HG03520 (cell line): ENCODE measurements around the gene DNAH1.

Experiments
- ATAC-seq: cut with Tn5 transposase; IDR thresholded peaks from one replicate; pipeline ENCODE4 v1.9.1; 2021; ENCODE audit warnings: mild to moderate bottlenecking, moderate library complexity; ENCODE audit not compliant: unreplicated experiment

Gene DNAH1

DNA sequence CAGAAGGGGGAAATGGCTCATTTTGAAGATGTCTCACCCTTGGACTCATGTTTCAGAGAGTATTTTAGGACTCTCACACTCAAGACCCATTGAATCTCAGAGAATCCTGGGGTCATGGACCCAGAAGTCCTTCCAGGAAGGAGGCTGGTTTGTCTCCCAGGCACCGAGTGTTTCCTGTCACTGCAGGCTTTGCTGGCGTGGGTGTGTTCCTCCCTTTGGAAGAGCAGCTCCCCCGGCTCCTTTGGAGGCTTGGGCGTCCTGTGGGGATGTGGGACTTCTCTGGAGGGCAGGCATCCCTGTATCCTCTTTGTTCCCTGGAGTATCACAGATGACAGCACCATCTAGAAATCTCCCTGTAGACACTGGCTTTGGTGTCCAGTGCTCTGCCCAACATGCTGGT is 40.0 kb downstream of the DNAH1 start:
- no peak for ATAC-seq

DNA sequence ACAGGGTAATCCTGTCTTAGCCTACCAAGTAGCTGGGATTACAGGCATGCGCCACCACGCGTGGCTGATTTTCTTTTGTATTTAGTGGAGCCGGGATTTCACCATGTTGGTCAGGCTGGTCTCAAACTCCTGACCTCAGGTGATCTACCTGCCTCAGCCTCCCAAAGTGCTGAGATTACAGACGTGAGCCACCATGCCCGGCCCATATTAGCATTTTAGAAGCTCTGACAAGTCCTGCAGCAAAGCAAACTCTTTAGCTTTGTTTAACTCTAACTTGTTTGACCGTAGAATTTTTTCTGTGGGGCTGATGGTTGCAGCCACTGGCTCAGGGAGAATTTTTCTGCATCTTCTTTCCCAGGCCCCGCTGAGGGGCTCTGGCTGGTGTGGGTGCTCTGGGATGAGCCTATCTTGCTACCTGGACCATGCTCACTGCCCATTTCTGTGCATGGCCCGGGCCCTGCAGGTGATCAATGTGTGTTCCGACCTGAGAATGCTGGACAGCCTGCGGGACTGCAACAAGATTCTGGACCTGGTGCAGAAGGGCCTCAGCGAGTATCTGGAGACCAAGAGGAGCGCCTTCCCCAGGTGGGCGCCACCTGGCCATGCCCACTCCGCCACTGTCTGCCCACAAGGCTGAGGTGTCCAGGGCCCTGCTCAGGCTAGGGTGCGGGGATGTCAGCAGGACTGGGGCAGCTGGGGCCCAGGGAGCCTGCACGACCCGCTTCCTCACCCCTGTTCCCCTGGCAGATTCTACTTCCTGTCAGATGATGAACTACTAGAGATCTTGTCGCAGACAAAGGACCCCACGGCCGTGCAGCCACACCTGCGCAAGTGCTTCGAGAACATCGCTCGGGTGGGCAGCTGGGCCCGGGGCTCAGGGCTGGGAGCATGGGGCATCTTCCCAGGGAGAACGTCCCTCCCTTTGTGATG is 41.3 kb downstream of the DNAH1 start:
- no peak for ATAC-seq

DNA sequence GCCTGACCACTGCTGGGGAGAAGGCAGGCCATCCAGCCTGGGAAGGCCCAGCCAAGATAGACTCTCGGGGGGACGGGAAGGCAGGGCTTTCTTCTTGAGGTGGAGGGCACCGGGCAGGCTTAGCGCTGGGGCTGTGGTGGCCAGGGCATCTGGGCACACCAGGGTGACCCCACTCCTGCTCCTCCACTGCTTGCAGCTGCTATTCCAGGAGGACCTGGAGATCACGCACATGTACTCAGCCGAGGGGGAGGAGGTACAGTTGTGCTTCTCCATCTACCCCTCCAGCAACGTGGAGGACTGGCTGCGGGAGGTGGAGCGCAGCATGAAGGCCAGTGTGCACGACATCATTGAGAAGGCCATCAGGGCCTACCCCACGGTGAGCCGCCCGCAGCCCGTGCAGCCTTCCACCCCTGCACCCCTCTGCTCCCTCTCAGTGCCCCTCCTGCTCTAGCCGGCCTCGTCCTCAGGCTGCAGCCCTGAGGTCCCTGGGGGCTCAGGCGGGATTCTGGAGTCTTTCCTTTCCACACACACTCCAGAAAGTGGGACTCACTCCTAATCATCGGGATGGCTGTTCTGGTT is 42.3 kb downstream of the DNAH1 start:
- no peak for ATAC-seq

DNA sequence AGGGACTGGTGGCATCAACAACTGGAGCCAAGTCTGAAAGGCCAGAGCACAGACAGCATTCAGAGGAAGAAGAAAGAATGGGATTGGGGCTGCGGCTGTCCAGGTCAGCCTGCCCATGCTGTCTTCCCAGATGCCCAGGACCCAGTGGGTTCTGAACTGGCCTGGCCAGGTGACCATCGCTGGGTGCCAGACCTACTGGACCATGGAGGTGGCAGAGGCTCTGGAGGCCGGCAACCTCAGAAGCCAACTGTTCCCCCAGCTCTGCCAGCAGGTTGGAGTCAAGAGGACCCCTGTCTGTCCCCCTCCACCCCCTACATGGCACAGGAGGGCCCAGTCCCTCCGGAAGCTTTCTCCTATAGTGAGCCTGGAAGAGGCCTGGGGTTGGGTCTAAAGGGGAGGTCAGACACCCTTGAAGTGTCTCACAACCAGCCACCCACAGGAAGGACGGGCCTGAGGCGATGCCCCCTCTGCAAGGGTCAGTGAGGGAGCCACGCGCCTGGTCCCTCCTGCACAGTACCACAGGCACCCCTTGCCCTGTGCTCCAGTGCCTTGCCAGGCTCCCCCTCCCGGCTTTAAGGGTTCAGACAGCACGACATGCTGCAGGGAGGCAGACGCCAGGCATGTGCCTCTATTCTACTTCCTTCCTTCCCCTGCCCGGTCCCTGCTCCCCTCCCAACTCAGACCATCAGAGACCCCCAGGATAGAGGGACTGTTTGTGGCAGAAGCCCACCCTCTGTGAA is 43.2 kb downstream of the DNAH1 start:
- no peak for ATAC-seq

DNA sequence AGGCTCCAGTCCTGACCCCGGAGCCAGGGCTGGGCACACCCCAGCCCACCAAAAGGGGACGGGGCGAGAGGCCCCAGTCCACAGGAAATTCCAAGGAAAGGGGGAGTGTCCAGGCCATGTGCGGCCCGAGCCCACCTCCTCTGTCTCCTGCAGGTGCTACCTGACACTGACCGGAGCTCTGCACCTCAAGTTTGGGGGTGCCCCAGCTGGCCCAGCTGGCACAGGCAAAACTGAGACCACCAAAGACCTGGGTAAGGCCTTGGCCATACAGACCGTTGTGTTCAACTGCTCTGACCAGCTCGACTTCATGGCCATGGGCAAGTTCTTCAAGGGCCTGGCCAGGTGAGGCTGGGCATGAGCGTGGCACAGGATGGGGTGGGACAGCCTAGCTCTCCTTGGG is 44.9 kb downstream of the DNAH1 start:
- ATAC-seq = no peak

DNA sequence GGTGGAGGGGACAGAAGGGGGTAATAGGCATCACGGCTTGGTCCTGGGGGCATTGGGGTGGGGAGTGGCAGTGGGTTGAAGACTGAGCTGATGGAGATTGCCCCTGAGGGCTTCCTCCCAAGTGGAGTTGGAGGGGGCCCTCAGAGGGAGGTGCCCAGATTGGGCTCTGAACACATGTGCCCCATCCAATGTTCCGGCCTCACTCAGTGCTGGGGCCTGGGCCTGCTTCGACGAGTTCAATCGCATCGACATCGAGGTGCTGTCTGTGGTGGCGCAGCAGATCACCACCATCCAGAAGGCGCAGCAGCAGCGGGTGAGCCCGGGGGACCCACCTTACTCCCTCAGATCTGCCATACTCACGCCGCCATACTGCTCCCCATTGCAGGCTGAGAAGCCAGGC is 45.3 kb downstream of the DNAH1 start:
- no peak for ATAC-seq

DNA sequence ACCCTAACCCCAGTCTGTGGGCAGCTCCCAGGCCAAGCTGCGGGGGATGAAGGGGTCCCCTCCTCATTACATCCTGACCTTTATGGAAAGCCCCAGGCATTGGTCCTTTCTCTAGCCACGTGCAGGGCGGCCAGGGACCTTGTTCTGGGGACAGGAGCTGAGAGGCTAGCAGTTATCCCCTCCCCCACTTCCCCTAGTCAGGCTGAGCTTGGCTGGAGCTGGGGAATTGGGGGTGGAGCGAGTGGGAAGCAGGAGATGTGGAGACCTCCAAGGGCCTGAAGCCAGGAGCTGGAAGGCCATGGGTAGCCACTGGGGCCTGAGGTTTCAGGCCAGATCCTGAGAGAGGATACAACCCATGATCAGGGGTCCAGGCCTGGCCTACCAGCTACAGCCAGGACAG is 45.8 kb downstream of the DNAH1 start:
- ATAC-seq = no peak

DNA sequence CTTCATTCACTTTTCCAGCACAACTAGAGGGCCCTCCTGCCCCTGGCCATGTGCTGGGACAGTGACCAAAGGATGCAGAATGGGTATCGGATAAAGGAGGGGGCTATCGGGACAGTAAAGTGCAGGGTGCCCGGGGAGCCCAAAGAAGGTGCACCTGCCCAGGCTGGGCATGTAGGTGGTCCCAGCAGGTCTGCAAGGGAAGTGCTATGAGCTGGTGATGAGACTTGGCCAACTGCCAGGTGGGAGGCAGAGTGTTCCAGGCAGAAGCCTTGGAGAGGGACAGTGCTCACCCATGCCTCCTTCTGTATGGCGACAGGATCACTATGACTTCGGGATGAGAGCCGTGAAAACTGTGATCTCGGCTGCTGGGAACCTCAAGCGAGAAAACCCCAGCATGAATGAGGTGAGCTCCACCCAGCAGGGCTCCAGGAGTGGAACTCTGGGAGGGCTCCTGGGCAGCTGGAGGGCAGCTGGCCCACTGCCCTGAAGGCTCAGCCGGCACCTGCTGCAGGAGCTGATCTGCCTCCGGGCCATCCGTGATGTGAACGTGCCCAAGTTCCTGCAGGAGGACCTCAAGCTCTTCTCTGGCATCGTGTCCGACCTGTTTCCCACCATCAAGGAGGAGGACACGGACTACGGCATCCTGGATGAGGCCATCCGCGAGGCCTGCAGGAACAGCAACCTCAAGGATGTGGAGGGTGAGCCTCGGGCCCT is 48.4 kb downstream of the DNAH1 start:
- ATAC-seq = no peak

DNA sequence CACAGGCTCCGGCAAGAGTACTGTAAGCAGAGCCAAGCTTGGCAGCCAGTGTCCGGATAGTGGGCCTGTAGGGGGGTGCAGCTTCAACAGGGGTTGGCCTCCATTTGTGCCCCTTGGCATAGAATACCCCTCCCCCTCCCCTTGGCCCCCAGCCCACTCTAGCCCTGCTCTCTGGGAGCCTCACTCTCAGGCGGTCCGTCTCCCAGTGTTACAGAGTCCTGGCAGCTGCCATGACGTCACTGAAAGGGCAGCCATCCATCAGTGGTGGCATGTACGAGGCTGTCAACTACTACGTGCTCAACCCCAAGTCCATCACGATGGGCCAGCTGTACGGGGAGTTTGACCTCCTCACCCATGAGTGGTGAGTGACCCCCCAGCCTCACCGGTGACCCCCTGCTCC is 50.4 kb downstream of the DNAH1 start:
- ATAC-seq = no peak

DNA sequence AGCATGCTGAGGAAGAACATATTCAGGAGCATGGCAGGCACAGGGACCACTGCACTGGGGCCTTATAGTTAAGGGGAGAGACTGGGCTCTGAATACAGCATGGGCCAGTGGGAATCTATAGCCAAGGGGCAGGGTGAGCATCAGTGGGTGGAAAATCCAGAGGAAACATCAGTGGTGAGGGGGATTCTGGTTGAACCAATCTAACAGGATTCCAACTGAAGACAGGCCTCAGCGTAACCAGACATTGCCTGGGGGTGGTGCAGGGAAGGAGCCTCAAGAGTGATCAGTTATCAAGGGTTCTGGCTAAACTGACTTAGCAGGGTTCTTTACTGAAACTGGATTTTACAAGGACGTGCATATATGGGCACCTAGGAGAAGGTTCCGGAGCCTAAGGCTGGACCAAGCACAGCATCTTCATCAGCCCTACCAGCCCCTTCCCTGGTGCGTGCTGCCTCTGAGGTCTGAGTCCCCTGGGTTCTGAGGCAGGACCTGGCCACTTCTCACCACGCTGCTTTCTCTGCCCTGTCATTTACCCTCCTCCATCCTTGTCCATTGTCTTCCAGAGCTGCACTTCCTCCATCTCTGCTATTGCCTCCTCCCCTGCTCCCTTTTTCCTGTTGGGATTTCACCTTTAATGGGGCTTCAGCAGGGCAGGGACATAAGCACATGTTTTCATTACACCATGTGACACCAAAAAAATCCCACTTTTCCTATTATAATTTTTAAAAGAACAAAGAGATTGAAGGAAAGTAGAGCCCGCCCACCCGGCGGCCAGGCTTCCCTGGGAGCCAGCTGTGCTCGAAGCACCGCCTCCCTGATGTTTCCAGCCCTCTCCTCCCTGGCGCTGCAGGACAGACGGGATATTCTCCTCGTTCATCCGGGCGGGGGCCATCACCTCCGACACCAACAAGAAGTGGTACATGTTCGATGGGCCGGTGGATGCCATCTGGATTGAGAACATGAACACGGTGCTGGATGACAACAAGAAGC is 52.1 kb downstream of the DNAH1 start:
- ATAC-seq = no peak

DNA sequence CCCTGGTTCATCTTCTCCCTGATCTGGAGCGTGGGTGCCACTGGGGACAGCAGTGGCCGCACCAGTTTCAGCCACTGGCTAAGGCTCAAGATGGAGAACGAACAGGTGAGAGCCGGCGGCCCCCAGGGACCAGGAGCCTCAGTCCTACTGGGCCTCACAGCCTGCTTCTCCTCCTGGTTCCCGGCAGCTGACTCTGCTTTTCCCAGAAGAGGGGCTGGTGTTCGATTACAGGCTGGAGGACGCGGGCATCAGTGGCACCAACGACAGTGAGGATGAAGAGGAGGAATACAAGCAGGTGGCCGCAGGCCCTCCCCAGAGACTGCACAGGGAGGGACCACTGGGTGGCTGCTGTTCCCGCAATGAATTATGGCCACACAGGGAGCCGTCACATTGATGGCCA is 54.4 kb downstream of the DNAH1 start:
- ATAC-seq = no peak

DNA sequence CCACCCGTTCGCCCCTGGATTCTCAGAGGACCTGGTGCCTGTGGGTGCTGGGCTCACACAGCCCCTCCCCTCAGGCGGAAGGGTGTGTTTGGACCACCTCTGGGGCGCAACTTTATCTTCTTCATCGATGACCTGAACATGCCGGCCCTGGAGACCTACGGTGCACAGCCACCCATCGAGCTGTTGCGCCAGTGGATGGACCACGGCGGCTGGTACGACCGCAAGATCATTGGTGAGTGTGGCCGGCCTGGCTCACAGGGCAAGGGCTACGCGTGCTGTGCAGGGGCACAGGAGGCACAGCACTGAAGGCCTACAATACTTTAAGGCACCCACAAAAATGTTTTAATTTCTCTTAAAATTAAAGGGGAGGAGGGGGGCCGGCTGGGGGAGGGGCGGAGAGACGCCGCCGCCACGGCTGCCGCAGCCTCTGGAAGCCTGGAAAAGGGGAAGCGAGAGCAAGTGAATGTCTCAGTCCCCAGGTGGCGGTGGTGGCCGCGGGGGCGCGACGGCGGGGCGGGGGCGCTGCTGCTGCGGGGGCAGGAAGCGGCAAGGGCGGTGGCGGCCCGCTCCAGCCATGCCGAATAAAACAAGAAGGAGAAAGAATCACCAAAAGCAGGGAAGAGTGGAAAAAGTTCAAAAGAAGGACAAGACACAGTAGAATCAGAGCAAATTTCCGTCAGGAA is 56.8 kb downstream of the DNAH1 start:
- ATAC-seq = no peak

DNA sequence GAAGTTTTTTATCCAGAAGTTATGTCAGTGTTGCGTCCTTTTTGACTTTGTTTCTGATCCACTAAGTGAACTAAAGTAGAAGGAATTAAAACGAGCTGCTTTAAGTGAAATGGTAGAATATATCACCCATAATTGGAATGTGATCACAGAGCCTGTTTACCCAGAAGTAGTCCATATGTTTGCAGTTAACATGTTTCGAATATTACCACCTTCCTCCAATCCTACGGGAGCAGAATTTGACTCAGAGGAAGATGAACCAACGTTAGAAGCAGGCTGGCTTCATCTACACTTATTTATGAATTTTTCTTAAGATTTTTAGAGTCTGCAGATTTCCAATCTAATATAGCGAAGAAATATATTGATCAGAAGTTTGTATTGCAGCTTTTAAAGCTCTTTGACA is 57.6 kb downstream of the DNAH1 start:
- no peak for ATAC-seq

DNA sequence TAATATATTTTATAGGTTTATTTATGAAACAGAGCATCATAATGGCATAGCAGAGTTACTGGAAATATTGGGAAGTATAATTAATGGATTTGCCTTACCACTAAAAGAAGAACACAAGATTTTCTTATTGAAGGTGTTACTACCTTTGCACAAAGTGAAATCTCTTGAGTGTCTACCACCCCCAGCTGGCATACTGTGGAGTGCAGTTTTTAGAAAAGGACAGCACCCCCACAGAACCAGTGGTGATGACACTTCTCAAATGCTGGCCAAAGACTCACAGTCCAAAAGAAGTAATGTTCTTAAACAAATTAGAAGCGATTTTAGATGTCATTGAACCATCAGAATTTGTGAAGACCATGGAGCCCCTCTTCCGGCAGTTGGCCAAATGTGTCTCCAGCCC is 58.1 kb downstream of the DNAH1 start:
- no peak for ATAC-seq

DNA sequence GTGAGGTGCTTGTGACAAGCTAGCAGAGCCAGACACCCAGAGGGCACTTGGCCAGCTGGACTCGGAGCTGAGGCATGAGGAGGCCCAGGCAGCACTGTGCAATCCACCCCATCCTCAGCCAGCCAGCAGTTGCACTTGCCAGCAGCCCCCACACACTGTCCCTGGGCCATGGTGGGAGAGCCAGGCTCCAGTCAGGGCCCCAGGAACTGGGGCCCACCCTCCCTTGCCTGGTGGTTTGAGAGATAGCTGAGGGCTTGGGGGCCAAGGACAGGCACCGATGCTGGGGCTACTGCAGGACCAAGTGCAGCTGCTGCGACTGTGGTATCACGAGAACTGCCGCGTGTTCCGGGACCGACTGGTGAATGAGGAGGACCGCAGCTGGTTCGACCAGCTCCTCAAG is 63.5 kb downstream of the DNAH1 start:
- ATAC-seq = no peak

DNA sequence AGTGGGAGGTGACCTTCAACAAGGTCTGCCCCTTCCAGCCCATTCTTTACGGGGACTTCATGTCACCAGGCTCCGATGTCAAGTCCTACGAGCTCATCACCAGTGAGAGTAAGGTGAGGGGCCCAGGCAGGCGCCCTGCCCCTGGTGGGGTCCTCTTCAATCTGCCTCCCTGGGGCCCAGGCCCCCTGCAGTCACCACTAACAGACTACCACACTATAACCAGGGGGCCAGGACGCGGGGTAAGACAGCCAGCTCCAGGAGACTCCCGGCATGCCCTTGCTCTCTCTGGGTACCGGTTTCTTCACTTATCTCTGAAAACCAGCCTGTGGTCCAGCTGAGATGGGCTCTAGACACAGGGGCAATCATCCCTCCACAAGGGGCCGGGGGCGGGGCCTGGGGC is 63.9 kb downstream of the DNAH1 start:
- ATAC-seq = no peak

DNA sequence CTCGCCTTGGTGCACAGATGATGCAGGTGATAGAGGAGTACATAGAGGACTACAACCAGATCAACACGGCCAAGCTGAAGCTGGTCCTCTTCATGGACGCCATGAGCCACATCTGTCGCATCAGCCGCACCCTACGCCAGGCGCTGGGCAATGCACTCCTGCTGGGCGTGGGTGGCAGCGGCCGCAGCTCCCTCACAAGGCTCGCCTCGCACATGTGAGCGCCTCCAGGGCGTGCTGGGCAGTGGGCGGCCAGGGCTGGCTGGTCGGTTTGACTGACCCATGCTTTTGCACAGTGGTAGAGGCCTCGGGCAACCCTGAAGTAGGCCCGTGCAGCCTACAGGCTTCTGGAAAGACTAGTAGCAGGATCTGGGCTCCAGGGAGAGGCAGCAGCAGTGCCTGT is 65.5 kb downstream of the DNAH1 start:
- ATAC-seq = no peak

DNA sequence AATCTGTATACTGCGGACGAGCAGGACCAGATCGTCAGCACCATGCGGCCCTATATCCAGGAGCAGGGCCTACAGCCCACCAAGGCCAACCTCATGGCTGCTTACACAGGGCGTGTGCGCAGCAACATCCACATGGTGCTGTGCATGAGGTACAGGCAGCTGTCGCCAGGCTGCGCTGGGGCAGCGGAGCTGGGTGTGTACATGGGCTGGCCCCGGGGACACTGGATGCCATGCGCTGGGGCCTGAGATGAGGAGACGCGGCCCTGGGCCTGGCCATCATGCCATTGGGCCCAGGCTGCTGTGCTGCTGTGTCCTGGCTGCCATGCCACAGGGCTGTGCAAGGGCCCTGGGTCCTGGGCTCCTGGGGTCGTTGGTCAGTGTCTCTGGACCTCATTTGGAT is 67.3 kb downstream of the DNAH1 start:
- no peak for ATAC-seq

DNA sequence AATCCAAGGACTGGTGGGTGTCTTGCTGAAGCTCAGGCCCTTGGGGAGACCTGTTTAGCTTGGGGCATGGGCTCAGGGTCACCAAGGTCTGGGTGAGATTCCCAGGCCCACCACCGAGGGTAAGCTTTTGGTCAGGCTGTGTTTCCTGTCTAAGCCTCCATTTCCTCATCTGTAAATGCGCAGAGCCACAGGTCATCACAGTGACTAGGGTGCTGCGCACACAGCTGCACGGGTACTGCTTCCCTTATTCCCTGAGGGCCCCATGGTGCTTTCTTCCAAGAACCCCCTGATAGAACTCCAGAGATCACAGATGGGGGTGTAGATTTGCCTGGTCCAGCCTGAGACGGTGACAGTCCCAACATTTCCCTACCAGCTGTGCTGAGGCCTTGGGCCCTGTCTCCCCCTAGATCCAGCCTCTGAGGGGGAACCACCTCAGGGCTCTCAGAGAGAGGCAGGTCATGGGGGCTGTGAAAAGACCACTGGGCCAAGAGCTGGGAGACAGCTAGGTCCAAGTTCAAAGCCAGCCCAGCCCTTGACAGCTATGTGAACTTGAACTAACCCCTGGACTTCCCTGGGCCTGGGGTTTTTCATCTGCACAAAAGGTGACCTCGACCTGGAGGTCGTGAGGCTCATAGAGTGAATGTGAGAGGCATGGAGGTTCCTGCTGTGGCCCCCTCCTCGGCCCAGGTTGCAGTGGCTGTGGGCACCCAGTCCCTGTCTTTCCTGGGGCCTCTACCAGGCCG is 68.1 kb downstream of the DNAH1 start:
- ATAC-seq = no peak
